ENCODE measurements around the gene NPR2.

Gene NPR2

GRCh38 chr9:35801328-35802128, 10.1 kb downstream of the NPR2 start:
- DNase-seq: no peak

- no peak for DNase-seq
Measured at GRCh38 chr9:35806101-35806500, 14.7 kb downstream of the NPR2 start.

- no peak for DNase-seq
Measured at GRCh38 chr9:35808433-35808832, 17.0 kb downstream of the NPR2 start.

DNA sequence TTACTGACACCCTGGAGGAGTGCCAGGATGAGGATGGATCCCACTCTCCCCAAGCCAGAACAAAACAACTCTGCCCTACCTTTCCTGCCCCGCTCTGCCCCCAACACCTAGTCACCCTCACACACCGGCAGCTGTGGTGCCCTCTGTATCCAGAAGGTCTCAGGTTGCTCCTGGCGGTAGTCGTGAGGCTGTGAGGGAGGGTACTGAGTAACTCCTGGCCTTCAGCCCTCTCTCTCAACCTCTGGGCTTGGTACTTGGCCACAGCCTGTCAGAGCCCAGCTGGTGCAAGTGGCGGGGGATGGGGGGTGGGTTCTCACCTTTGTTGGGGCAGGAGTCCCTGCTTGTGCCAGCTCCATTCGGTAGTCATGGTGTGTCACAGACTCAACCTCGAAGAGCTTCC, 18.7 kb downstream of the NPR2 start:
- no peak for DNase-seq

GRCh38 chr9:35811381-35812024, 20.1 kb downstream of the NPR2 start:
- no peak for DNase-seq

DNA sequence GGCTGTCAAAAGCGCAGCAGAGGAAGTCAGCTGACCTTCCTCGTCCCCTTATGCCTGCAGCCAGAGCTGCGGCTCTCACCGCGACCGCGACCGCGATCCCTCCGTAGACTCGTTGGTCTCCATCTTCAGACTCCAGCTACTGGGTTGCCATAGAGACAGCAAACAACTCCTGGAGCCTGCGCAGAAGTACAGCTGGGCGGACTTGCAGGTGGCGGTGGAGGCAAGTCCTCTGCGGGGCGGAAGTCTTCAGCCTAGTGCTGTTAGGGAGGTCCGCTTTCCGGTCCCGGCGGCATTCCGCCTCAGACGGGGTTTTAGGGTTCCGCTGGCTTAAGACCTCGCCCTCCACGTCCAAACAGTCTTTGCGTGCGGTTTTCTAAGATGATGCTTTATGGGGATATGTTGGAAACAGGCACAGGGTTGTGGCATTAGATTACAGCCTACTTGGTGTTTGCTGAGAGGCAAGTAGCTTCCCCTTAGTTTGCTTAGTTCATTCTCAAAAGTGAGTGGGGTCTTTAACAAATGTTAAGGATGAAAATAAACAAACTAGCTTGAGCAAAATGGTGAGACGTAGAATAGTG, 20.7 kb downstream of the NPR2 start, which contains the start of gene SPAG8:
Gene SPAG8 (minus strand): TSS at position 238 of the 578 bp plus-strand sequence. CDS start 115 bp downstream, at position 123.
- DNase-seq: peak; percentile 83

GRCh38 chr9:35813434-35814105, 22.2 kb downstream of the NPR2 start:
- no peak for DNase-seq

DNA sequence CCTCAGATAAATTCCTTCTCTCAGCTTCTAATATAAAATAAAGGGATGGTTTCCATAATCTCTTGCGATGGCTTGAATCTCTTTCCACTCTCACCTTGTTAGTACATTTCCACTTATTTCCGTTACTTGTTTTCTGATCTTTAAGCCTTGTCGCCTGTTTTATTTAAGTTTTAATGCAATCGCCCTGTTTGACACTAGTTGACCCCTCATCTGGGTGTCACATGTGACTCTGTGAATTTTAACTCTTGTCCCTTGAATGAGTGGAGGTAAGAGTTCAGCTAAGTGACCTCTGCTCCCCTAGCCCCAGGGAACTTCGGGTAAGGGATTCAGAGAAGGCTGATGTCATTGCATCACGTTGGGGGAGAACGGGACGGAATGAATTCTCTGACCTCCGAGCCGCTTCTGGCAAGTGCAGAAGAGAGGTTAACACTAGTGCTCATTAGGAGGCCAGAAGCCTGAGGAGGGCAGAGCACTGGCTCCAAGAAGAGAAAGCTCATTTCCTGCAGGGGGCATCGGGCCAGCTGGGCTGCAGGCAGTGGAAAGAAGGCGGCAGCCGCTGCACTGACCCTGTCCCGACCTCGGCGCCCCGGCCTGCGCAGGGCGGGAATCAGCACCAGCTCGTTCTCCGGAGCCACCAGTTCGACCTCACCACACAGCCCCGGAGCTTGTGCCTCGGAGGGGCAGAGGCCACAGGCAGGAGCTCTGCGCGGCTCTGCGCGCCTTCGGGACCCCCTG, 22.9 kb downstream of the NPR2 start:
- DNase-seq: no peak

DNA sequence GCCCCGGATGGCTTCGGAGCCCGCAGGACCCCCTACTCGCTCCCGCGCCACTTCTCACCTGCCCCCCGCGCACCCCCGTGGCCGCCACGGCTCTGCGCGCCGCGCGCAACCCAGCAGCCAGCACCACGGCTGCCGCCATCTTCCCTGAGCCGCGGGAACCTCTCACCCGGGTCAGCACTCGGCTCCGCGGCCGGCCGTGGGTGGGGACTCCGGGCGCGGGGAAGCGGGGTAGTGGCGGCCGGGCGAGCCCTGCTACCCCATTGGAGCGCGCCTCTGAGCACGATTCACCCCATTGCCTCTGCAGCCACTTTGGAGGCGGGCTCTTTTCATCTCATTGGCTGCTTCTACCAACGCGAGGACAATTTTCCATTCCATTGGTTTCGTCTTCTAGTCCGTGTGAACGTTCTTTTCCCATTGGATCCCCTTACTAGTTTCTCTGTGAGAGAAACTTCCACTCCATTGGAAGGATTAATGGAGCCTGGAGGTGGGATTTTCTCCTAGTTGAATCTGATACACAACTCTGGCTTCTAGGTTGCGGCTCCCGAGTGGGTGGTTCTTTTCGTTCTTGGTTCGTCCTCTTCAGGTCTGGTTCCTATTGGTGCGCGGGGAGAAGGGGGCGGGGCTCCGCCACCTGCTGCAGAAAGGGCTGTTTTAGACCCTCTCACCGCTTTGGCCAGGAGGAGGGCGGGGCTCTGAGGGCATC, 23.6 kb downstream of the NPR2 start, which contains the start of gene HINT2:
Gene HINT2 (minus strand): TSS at position 202 of the 703 bp plus-strand sequence. CDS start 63 bp downstream, at position 139.
- DNase-seq: peak; percentile 96

DNA sequence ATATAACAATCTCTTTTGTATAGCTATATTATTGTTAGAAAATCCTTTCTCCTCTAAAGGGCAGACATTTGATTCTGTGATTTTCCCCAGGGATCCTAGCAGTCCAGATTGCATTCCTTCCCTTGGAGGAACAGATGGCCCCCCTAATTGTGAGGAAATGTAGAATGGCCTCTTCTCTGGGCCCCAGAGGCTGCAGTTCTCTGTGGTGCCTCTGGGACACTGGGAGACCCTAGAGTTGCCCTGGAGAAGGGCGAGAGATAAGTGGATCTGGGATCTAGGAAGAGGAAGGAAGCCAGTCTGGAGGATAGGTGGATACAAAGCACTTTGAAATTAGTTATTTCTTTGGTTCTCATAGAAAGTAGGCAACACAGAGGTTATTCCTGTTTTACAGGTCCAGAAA, 25.3 kb downstream of the NPR2 start:
- no peak for DNase-seq

DNA sequence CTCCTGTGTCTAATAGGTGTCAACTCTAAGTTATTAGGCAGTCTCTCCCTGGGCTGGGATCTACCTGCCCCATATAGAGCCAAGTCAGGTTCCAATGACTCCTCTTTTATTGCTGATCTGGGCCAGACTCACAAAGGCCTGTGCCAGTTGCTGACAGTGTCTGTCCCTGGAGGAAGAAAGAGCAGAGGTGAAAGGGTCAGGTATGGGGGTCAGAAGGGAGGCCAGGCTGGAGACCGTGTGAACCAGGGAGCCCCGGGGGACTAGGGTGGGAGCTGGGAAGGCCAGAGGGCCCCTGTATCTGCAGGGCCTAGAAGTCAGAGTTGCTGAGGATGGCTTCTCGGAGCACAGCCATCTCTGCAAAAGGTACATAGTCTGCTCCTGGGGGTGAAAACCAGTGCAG, 26.9 kb downstream of the NPR2 start:
- DNase-seq: no peak

DNA sequence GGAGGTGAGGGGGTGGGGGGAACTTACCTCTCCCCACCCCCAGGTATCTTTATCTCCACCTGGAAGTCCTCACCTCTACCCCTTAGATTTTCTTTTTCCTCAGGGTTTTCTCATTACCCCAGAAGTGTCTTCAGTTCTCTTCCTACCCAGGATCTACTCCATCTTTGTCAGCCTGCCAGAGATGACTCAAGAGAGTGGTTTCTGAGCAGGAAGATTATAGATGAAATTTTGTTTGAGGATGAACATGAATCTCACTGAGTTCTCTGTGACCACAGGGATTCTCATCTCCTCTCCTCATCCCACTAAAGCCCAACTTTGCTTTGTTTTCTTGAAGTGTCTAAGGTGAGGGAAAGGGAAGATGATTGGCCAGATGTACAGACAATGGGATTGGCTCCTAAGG, 28.7 kb downstream of the NPR2 start:
- DNase-seq: no peak

- DNase-seq: no peak
Measured at GRCh38 chr9:35822926-35823325, 31.5 kb downstream of the NPR2 start.

DNA sequence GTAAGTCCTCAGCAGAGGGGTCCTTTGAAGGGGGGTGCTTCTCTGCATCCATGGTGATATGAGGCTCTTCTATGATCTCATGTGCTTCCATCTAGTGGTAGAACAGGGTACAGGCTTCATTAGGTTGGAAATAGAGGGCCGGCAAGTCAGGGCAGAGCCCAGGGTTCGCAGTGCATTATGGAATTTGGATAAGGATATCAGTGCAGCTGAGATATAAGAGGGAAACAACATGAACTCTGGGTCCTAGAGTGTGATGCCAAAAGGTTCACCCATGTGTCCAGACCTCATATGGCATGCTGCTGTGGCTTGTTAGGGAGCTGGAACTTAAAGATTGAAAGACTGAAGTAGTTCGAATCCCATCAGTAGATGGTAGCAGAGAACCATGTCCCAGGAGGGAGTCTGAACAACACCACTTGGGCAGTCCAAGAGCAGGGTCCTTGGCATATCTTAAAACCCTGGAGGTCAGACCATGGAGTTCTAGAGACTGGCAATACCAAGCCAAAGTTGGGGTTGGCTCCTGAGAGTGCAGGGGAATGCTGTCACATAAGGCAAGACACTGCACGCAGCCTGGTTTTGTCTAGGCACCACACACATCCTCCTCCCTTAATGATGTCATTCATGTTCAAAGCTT, 34.8 kb downstream of the NPR2 start:
- no peak for DNase-seq

DNA sequence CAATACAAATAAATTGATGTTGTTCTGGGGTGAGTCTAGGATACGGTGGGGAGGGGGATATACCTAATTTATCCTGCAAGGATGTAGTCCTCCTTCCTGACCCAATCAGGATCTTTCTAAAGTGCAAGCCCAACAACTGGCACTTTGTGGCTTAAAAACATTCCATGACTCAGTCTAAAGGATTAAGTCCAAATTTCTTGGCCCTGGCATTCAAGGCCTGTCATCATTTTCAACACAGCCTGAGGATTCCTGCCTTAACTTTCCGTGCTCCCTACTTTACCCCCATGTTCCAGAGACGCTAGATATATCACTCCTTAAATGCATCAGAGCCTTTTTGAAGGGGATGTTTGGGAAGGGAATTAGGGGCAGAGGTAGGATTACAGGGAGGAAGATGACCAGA, 36.1 kb downstream of the NPR2 start:
- no peak for DNase-seq

DNA sequence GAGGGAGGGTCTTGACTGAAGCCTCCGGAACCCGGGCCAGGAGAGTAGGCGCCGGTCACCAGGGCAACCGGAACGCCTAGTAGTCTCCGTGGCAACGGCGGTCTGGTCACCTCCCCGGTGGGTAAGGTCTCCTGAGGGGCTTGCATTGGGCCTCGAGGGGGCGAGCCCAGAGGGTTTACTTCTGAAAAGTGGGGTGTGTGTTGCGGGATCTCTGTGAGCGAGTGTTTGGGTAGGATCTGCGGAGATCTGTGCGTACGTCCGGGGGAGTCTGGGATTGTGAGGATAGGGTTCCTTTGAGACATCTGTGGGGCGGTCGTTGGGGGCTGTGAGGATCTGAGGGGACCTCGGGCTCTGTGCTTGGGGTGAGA, 37.3 kb downstream of the NPR2 start, which contains the start of gene FAM221B:
Gene FAM221B (minus strand): TSS at position 17 of the 368 bp plus-strand sequence. CDS start 2,571 bp downstream, outside the sequence.
- peak; percentile 16 for DNase-seq

DNA sequence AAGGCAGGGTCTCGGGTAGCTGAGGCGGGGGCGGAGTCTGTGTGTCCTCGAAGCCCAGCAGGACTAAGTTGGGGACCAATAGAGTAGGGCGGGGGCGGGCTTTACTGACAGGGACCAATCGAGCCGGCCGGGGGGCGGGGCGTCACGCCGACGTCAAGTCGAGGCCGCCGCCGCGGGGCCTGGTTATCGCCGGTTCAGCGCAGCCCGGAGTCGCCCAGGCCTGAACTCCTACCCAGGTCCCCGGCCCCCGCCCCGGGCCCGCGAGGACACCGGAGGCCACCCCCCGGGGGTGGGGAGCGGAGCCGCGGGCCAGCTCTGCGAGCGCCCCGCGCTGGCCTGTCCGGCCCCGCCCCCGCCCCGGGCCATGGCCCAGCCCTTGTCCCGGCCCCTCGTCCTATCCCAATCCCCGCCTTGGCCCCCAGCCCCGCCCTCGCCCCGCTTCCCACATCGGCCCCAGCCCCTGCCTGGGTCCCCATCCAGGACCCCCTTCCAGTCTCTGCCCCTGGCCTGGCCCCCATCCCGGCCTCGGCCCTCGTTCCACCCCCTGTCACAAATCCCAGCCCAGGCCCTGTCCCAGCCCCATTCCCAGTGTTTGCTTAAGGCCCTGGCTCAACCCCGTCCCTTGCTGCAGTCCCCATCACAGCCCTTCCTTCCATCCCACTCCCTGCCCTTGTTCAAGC, 37.8 kb downstream of the NPR2 start, which contains the start of gene TMEM8B:
Gene TMEM8B (plus strand): TSS at position 145 of the 680 bp plus-strand sequence. CDS start 220 bp downstream, at position 365.
- peak; percentile 96 for DNase-seq

GRCh38 chr9:35829764-35830096, 38.3 kb downstream of the NPR2 start:
- DNase-seq: no peak

DNA sequence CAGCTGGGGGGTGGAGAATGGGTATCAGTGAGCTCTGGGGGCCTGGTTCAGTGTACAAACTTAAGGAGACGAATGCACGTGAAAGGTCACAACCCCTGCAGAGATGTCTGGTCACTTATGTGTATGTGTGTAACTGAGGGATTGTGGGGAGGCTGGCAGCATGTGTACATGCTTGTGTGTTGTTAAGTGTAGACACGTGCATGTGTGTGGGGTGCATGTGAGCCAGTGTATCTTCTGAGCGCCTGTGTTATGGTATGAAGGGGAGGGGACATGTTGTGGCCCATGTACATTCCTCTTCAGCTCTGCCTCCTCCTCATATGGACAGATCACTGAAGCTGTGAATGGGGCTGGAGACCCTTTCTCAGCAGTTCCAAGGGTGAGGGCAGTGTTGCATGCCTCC, 39.6 kb downstream of the NPR2 start:
- no peak for DNase-seq

- DNase-seq: no peak
Measured at GRCh38 chr9:35832814-35833213, 41.4 kb downstream of the NPR2 start.

Measured in stimulated activated CD4-positive, alpha-beta T cell treated with anti-CD3 and anti-CD28 coated beads, Interleukin-12 subunit alpha, Interleukin-12 subunit beta, amount 100 ng/mL, for 4 hours (primary cell).